GM12891 (cell line): Measurements from ENCODE around the gene BTNL3.

Experiments used
- DNase-seq: peaks from one replicate; pipeline ENCODE4 v3.0.0; 2011; ENCODE audit warnings: low spot score; ENCODE audit not compliant: insufficient read length
- FAIRE-seq: peaks from 2 replicates; lab custom pipeline; 2011; peaks lifted over from hg19 to GRCh38; lab: Jason Lieb, UNC
- PAX5 ChIP-seq: IDR thresholded peaks from 2 replicates; pipeline ENCODE4 v1.6.1; 2011; ENCODE audit warnings: low read length, moderate library complexity, mild to moderate bottlenecking; ENCODE audit not compliant: insufficient read depth, severe bottlenecking
- POLR2A ChIP-seq: IDR thresholded peaks from 2 replicates; pipeline ENCODE4 v1.6.1; 2011; ENCODE audit warnings: low read depth, low read length, control low read depth
- POLR2AphosphoS5 ChIP-seq: IDR thresholded peaks from 2 replicates; pipeline ENCODE4 v1.6.1; 2011; ENCODE audit warnings: low read depth, low read length, control low read depth
- POU2F2 ChIP-seq: IDR thresholded peaks from 2 replicates; pipeline ENCODE4 v1.6.1; 2011; ENCODE audit warnings: low read depth, mild to moderate bottlenecking, control low read depth, low read length, moderate library complexity
- SPI1 ChIP-seq: IDR thresholded peaks from 2 replicates; pipeline ENCODE4 v1.6.1; 2011; ENCODE audit warnings: low read depth, low read length, control low read depth
- TAF1 ChIP-seq: IDR thresholded peaks from 2 replicates; pipeline ENCODE4 v1.6.1; 2011; ENCODE audit warnings: low read depth, low read length, control low read depth

Gene BTNL3

GRCh38 chr5:181039931-181040630 lies 51.4 kb downstream of the BTNL3 start, which contains the start of gene BTNL9:
TSS of gene BTNL9 (plus strand) at chr5:181040266. CDS start at chr5:181045490, 5,224 bp downstream.
- FAIRE-seq (no peak), DNase-seq (no peak)
- TF ChIP-seq SPI1, result no peak
- TF ChIP-seq PAX5, result no peak
- no peak for TF ChIP-seq POU2F2
- TF ChIP-seq POLR2A, result no peak
- TF ChIP-seq TAF1, result no peak
- no peak for TF ChIP-seq POLR2AphosphoS5

GRCh38 chr5:181040631-181040945 lies 51.9 kb downstream of the BTNL3 start:
- TF ChIP-seq SPI1 (no peak), POLR2A (no peak), POU2F2 (no peak), PAX5 (no peak), TAF1 (no peak), POLR2AphosphoS5 (no peak)
- DNase-seq (no peak), FAIRE-seq (no peak)

DNA sequence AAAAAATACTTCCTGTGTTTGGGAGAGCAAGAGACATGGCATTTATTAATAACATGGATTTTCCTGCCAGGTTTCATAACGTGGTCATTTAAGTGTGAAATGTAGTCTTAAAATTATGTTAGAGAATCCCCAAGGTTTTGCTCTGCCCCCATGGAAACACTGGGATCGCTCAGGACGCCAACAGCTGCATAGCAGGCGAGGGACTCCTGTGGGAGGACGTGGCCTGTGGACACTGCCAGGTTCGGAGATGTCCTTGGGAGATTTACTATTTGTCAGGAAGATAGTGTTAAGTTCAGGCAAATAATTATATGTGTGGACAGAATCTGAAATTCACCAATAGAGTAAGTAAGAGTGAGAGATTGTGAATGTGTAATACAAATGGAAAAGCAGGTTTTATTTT lies 52.4 kb downstream of the BTNL3 start:
- no peak for FAIRE-seq
- no peak for DNase-seq
- TF ChIP-seq TAF1 (no peak), PAX5 (no peak), SPI1 (no peak), POU2F2 (no peak), POLR2AphosphoS5 (no peak), POLR2A (no peak)

- FAIRE-seq, result no peak
- DNase-seq, result no peak
- TF ChIP-seq PAX5, result no peak
- TF ChIP-seq POLR2A, result no peak
- TF ChIP-seq POU2F2, result no peak
- TF ChIP-seq SPI1, result no peak
- TF ChIP-seq TAF1, result no peak
- no peak for TF ChIP-seq POLR2AphosphoS5
These were observed 53.5 kb downstream of the BTNL3 start for GRCh38 chr5:181042036-181042713.

DNA sequence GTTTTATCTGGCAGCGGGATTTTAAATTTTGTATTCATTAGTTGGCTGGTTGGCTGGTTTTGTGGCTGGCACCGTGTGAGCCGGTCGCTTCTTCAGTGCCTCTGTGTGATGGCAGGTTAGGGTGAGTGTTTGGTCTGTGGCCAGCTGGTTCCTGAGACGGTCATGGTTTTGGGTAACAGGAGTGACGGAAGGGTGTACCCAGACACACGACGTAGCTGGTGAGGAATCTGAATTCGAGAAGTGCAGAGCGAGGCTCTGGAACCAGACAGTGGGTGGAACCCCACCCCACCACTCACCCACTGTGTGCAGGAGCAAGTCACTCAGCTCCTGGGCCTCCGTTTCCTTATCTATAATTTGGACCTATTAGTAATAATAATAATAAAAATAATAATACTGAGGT lies 54.1 kb downstream of the BTNL3 start:
- FAIRE-seq (no peak), DNase-seq (no peak)
- TF ChIP-seq POLR2A (no peak), POLR2AphosphoS5 (no peak), PAX5 (no peak), SPI1 (no peak), POU2F2 (no peak), TAF1 (no peak)

GRCh38 chr5:181043285-181044092 lies 54.8 kb downstream of the BTNL3 start:
- FAIRE-seq (no peak), DNase-seq (no peak)
- TF ChIP-seq POLR2A, result no peak
- no peak for TF ChIP-seq POU2F2
- no peak for TF ChIP-seq PAX5
- TF ChIP-seq TAF1, result no peak
- TF ChIP-seq POLR2AphosphoS5, result no peak
- TF ChIP-seq SPI1, result no peak

- TF ChIP-seq SPI1 (no peak), POLR2A (no peak), PAX5 (no peak), POU2F2 (no peak), TAF1 (no peak), POLR2AphosphoS5 (no peak)
- DNase-seq, result no peak
- no peak for FAIRE-seq
These were observed 55.5 kb downstream of the BTNL3 start for GRCh38 chr5:181044093-181044599.

GRCh38 chr5:181044662-181045305 lies 56.1 kb downstream of the BTNL3 start:
- TF ChIP-seq TAF1 (no peak), POLR2A (no peak), PAX5 (no peak), SPI1 (no peak), POLR2AphosphoS5 (no peak), POU2F2 (no peak)
- no peak for DNase-seq
- no peak for FAIRE-seq
